ENCODE measurements around the gene EPS8. TPM values are rescaled to one million over a fixed set of nuclear protein-coding genes. Genes with fewer than 3 reads are reported as not detected.

EPS8 gene
- total RNA-seq, 1 experiment from 2014 or later: 32.0 TPM

DNA sequence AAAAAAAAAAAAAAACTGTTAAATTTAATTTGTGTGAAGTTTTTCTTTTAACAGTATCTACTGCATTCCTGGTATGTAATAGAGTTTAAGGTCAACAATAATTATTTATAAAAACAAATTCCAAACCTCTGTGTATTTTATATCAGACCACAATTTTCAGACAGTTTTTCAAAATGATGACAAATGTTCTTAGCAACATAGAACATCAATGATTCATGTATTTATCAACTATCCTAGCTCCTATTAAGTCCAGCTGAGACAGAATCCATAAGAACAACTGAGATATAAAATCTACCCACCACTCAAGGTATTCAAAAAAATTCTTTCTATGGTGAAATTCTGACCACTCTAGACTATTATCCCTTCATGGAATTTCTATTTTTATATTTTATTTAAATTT lies 144.5 kb downstream of the EPS8 start:
- CTCF ChIA-PET: no interaction called here

DNA sequence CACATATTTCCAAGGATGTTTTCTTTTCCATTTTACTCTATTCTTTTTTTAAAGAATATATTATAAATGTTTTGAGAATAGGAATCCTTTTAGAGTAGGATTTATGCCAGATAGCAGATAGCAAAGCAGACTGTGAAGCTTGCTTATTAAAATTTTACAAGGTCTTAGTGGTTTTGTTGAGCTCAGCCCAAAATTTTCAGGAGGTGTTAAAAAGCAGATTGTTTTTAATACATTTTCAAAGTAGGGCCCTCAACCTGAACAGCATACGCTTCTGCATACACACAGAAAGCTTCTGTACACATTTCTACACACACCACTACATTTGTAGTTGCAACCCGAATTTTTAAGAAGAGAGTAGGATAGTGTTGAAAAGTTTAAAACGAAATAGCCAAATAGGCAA lies 151.0 kb downstream of the EPS8 start:
- no peak for DNase-seq (ENCODE audit: low read depth, low spot score)
- no peaks in the 10 kb centered on the region for H3K9me3 ChIP-seq (ENCODE audit: control insufficient read depth, insufficient read depth, low read depth, low read length)
- no peaks in the 10 kb centered on the region; the same call in 1 of the 2 replicates for H3K36me3 ChIP-seq (ENCODE audit: control insufficient read depth, insufficient read depth, low read length)
- no peak for TF ChIP-seq SIN3A (IDR thresholded peaks at IDR 0.05; ENCODE audit: borderline replicate concordance, insufficient read depth, low read depth, low read length)
- TF ChIP-seq POLR2AphosphoS5 (IDR thresholded peaks at IDR 0.05; ENCODE audit: low read depth, low read length): no peak
- TF ChIP-seq, protein P1, sequence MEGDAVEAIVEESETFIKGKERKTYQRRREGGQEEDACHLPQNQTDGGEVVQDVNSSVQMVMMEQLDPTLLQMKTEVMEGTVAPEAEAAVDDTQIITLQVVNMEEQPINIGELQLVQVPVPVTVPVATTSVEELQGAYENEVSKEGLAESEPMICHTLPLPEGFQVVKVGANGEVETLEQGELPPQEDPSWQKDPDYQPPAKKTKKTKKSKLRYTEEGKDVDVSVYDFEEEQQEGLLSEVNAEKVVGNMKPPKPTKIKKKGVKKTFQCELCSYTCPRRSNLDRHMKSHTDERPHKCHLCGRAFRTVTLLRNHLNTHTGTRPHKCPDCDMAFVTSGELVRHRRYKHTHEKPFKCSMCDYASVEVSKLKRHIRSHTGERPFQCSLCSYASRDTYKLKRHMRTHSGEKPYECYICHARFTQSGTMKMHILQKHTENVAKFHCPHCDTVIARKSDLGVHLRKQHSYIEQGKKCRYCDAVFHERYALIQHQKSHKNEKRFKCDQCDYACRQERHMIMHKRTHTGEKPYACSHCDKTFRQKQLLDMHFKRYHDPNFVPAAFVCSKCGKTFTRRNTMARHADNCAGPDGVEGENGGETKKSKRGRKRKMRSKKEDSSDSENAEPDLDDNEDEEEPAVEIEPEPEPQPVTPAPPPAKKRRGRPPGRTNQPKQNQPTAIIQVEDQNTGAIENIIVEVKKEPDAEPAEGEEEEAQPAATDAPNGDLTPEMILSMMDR (IDR thresholded peaks at IDR 0.05): no peak
- TF ChIP-seq TCF7L2 (IDR thresholded peaks at IDR 0.05; ENCODE audit: low read depth, low read length): no peak
- TF ChIP-seq, protein P2, sequence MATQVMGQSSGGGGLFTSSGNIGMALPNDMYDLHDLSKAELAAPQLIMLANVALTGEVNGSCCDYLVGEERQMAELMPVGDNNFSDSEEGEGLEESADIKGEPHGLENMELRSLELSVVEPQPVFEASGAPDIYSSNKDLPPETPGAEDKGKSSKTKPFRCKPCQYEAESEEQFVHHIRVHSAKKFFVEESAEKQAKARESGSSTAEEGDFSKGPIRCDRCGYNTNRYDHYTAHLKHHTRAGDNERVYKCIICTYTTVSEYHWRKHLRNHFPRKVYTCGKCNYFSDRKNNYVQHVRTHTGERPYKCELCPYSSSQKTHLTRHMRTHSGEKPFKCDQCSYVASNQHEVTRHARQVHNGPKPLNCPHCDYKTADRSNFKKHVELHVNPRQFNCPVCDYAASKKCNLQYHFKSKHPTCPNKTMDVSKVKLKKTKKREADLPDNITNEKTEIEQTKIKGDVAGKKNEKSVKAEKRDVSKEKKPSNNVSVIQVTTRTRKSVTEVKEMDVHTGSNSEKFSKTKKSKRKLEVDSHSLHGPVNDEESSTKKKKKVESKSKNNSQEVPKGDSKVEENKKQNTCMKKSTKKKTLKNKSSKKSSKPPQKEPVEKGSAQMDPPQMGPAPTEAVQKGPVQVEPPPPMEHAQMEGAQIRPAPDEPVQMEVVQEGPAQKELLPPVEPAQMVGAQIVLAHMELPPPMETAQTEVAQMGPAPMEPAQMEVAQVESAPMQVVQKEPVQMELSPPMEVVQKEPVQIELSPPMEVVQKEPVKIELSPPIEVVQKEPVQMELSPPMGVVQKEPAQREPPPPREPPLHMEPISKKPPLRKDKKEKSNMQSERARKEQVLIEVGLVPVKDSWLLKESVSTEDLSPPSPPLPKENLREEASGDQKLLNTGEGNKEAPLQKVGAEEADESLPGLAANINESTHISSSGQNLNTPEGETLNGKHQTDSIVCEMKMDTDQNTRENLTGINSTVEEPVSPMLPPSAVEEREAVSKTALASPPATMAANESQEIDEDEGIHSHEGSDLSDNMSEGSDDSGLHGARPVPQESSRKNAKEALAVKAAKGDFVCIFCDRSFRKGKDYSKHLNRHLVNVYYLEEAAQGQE (IDR thresholded peaks at IDR 0.05; ENCODE audit: insufficient read depth in 1 of 2, low read depth in 2 of 2, low read length in 1 of 2): no peak
- ATAC-seq: no peak
- no peaks in the 10 kb centered on the region for H3K27me3 ChIP-seq (ENCODE audit: control insufficient read depth, insufficient read depth, low read length)
- no peak overlapping the region for H3K27ac ChIP-seq (ENCODE audit: low read length)
- ChIA-PET CTCF (no interaction called here), POLR2A (no interaction called here)
- no peaks in the 10 kb centered on the region for H3K4me1 ChIP-seq (ENCODE audit: control insufficient read depth, insufficient read depth, low read length)
- intact Hi-C loops (cut with micrococcal nuclease; ENCODE audit: unreplicated experiment) (no loop called here), in situ Hi-C loops (cut with HindIII; ENCODE audit: low pct_unique_long_range_greater_than_20kb, low sequenced_read_pairs) (no loop called here)
- H3K4me3 ChIP-seq (ENCODE audit: low read depth in 2 of 2, low read length in 2 of 2): no peak overlapping the region
- no TSS peak for BruUV-seq (replicated peaks)

More for the DNA sequence above, 144.5 kb downstream of the EPS8 start:
- Histone ChIP-seq H3K27me3 (ENCODE audit: control insufficient read depth, insufficient read depth, low read length) (no peaks in the 10 kb centered on the region), H3K27ac (ENCODE audit: low read length) (no peak overlapping the region), H3K4me1 (ENCODE audit: control insufficient read depth, insufficient read depth, low read length) (no peaks in the 10 kb centered on the region), H3K36me3 (ENCODE audit: control insufficient read depth, insufficient read depth, low read length) (peaks cover 2% of the 10 kb centered on the region; the same call in 1 of the 2 replicates), H3K4me3 (ENCODE audit: low read depth in 2 of 2, low read length in 2 of 2) (no peak overlapping the region), H3K9me3 (ENCODE audit: control insufficient read depth, insufficient read depth, low read depth, low read length) (no peaks in the 10 kb centered on the region)
- in situ Hi-C loops (cut with HindIII; ENCODE audit: low pct_unique_long_range_greater_than_20kb, low sequenced_read_pairs) (no loop called here), intact Hi-C loops (cut with micrococcal nuclease; ENCODE audit: unreplicated experiment) (no loop called here)
- ATAC-seq: no peak
- BruUV-seq (replicated peaks): no TSS peak
- POLR2A ChIA-PET: no interaction called here
- DNase-seq (ENCODE audit: low read depth, low spot score): no peak
- no peak for TF ChIP-seq POLR2AphosphoS5 (IDR thresholded peaks at IDR 0.05; ENCODE audit: low read depth, low read length)
- TF ChIP-seq, protein P2 (IDR thresholded peaks at IDR 0.05; ENCODE audit: insufficient read depth in 1 of 2, low read depth in 2 of 2, low read length in 1 of 2): no peak
